GM21786 (cell line): ENCODE results near the gene GYG1.

Source experiments
- ATAC-seq: cut with Tn5 transposase; IDR thresholded peaks from one replicate; pipeline ENCODE4 v1.9.1; 2021; ENCODE audit not compliant: unreplicated experiment

Gene GYG1

DNA sequence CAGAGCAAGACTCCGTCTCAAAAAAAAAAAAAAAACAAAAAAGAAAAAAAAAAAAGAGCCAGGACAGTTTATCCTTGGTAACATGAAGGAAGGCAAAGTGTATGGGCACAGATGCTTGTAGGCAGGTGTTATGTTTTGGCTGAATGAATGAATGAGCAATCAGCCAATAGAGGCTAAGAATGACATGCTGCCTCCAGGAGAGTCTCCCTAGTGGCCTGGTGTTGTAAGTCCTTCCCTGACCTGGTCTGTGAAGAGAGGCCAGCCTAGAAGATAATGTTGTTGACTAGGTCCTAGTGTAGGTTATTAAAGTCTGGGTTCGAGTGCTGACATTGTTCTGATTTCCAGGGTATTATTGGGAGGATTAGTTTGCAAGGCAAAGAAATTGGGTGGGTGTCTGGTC, 24.9 kb downstream of the GYG1 start:
- ATAC-seq, result no peak

DNA sequence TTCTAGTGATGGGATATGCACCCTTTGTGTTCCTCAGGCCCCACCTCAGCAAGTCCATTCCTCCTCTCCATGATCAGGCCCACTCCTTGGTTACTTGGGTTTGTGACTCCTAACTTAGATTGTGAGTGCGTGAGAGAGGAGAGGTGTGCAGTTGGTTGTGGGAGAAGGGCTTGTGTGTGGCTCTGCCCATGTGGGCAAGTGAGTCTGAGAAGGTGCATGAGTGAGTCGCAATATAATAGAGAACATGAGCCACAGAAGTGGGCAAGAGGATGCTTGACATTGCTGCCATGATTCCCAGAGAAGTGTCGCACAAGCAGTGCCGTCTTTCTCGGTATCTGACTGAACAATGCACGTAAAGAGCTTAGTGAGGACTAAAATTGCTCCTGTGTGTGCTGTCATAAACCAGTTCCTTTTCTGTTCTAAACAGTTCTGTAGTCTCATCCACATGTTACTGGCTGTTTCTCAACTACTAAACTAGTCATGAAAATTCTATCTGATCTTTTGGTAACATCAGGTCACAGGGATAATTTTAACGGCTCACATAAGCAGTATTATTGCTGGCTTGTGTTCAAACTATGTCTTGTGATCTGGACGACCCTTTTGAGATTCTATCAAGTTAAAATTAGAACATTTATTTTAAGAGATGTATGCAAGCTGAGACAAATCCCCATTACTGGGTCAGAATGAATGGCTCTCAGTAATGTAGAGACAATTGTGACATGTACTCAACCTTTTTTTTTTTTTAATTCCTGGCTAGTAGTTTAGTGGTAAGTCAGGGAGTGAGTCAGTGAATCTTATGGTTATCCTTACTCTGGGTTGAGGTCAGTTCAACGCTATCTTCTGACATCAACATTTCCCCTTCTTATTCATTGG, 25.6 kb downstream of the GYG1 start:
- no peak for ATAC-seq

DNA sequence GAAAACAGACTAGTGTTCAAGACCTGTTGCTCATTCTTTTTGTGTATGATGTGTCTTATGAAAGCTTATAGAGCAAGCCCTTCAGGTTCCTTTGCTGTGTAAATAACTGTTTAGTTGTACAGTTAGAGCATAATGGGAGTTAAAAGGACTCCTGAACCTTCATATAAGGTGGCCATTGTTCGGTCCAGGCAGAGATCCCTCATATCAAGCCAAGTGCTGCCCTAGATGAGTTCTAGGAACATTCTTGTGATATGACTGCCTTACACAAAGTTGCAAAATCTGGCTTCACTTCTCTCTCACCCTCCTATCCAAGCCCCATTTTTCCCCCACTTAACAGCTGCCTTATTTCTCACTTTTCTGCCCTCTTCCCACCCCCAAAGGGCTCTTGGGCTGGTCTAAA, 26.9 kb downstream of the GYG1 start:
- no peak for ATAC-seq

DNA sequence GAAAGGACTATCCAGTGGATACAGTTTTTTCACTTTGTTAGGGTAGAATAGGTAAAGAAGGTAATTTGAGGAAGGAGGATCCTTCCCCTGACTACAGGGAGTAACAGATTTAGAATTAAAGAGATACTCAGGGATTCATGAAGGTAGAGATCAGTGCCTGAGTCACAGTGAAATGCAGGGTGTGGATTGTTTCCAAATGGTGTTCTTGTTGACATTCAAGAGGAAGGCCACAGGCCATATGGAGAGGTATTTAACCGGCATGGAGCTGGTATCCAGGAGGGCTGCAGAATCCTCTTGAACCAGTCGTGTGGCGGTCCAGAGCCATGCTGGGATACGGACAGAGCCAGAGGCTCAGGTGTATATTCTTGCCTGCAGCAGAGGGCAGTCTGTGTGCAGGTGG, 28.2 kb downstream of the GYG1 start:
- no peak for ATAC-seq

DNA sequence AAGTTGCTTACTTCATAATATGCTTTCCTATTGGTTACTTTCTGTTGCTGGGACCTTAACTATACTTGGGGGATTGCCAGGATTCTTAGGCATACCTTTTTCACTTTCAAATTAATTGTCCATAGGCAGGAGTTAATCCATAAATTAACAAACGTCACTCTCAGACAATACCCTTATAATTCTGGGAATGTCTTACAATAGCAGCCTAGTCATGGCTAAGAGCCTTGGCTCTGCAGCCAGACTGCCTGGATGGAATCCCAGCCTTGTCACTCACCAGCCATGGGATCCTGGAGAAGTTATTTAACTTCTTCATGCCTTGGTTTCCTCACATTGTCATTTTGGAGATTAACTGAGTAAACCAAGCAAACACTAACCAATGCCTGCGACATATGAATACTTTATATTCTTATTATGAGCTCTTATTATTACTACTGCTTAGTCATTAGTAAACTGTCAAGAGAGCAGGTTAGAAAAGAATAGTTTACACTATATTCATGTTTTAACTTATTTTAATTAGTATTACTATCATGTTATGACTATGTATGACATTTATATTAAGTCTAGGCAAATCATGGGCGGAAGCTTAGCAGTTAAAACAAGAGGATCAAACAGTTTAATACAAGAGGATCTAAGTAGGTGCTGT, 29.0 kb downstream of the GYG1 start:
- no peak for ATAC-seq

DNA sequence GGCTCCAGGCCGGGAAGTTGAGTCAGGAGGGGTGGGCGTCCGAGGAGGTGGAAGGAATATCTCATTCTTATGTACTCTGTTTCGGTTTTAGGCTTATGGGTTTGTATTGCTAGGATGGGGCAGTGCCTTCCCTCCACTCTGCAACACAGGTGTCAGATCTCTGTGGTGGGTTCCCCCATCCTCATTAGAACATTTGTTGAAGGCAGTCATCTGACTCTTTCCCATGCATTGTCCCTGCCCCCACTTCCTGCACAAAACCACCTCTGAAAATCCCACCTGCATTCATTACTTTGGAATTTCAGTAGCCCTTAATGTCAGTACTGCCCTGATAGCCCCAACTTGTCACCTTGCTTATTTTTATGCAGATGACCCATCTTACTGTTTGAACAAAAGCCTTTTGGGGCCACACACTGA, 29.5 kb downstream of the GYG1 start:
- ATAC-seq, result no peak

DNA sequence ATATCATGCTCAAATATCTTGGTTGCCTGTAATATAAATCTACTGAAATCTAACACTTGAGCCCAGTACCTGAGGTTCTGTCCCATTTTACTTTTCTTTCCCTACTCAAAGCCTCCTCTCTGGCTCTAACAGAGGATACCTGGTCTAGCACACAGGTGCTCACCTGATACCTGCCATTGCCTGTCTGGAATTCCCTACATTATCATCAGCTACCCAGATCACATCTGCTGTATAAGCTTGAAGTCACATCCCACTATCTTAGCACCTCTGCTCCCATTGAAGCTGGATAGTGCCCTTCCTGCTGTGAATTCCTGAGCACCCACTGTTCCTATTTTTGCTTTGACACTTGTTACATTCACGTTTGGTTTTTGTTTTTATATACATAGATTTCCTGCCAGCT, 30.5 kb downstream of the GYG1 start:
- ATAC-seq, result no peak

DNA sequence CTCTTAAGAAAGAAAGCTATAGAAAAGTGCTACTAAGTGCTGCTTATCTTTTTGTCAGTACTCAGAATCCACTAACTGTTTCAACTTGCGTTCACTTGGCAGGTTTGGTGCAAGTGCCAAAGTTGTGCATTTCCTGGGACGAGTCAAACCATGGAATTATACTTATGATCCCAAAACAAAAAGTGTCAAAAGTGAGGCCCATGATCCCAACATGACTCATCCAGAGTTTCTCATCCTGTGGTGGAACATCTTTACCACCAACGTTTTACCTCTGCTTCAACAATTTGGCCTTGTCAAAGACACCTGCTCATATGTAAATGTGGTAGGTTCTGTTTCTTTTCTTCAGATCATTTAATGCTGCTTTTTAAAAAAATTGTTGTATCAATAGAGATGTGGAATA, 32.6 kb downstream of the GYG1 start:
- ATAC-seq, result no peak

DNA sequence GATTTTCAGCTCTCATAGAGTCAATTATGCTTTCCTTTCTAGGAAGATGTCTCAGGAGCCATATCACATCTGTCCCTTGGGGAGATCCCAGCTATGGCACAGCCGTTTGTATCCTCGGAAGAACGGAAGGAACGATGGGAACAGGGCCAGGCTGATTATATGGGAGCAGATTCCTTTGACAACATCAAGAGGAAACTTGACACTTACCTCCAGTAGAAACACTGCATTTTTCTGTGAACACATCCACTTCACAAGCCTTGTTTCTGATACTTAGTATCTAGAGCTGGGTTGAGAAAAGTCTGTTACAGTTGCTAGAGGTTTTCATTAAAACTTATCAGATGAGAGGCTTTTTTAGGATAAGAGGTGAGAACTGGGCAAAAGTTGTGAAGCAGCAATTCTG, 35.4 kb downstream of the GYG1 start:
- ATAC-seq, result no peak

DNA sequence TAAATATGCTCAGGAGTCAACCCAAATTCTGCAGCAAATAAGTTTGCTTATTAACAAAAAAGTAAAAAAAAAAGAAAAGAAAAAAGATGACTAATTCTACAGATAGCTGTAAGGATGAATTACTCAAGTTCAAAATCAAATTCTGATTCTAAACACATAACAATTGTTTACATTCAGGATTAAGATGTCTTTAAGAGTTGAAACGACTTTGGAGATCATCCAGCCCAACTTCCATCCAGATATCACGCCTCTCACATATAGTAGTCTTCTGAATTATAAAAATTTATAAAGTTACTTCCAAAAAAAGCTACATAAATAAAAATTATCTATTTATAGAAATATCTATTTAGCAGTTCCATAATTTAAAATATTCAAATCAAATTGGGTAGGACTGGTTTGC, 39.8 kb downstream of the GYG1 start:
- no peak for ATAC-seq

DNA sequence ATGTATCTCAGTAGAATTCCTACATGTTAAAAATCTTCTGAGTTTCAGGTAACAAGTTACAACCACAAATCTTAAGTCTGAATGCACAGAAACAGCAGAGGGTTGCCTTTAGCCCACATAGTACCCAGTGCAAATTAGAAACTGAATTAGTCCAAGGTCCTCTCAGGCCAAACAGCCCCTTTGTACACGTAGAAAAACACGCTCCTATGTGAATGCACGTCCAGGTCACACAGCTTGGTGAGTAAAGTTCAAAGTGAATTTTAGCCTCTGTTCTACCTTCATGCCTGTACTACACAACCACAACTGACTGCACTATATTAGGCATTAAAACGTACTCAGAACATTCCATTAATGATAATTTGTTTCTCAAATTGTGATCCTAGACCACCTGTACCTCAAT, 46.3 kb downstream of the GYG1 start:
- no peak for ATAC-seq

DNA sequence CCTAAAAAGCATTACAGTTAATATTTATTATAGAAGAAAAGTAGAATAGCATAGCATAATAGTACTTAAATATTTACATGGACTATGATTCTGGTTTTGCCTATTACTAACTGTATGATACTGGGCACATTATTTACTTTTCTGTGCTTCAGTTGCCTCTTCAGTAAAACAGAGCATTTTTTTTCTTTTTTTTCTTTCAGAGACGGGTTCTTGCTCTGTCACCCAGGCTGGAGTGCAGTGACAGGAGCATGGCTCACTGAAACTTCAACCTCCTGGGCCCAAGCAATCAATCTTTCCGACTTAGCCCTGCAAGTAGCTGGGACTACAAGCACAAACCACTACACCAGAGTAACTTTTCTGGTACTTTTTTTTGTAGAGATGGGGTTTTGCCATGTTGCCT, 47.0 kb downstream of the GYG1 start:
- ATAC-seq, result no peak

DNA sequence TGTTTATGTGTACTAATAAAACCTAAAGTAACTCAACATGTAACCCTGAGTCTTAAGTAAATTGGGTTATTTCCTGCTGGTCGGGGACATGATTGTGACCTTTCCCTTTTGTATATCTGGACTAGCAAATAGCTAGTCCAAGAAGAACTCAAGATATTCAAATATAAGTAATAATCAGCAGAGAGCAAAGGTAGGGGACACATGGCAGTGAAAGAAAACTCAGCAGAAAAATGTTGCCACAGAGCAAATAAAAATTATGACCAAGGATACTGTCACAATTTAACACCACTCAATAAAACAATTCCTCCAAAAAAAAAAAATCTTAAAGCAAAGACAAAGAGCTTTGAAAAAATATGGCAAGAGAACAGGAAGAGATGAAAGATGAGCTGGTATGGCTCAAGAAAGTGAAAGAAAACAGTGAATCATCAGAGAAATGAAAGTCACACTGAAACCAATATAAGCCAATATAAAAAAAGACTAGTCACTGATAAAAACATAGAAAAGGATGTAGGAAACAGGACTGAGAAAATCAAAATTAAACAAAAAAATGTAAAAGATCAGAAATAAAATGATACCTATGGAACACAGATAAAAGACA, 51.5 kb downstream of the GYG1 start:
- ATAC-seq, result peak; percentile 95

DNA sequence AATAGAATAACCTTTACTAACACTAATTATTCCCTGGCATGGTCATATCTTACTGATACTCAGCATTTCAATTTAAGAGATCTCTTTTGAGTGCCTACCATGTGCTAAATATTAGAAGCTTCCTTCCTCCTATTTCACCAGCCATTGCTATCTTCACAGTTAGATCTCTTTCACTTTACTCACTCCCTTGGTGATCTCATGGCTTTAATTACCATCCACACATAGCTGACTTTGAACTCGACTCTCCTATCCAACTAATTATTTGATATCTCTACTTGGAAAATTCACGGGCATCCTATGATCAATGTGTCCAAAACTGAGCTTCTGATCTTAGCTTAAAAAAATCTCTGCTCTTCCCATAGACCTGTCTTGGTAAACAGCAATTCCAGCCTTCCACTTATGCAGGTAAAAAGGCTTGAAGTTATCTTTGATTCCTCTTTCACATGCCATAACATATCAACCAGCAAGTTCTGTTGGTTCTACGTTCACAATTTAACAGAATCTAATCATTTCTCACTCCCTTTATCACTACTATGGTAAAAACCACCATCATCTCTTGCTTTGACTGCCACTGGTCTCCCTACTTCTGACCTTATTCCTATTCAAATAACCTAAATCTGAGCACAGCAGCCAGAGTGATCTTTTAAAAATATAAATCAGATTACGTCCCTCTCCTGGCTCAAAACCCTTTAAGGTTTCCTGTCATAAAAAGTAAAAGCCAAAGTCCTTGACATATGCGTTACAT, 53.2 kb downstream of the GYG1 start:
- ATAC-seq, result no peak

DNA sequence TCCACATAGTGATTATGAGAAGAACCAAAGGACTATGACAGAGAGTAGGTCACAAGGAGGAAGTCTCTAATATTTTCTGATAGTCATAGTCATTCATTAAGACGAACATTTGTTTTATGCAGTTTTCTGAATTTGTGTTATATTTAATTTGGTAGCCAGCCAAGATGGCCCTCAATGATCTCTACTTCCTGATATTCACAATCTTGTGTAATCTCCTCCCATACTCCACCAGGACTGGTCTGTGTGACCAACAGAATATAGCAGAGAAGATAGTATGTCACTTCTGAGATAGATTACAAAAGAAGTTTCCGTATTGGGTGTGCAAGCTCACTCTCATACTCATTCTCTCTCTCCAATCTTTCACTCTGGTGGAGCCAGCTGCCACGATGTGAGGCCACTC, 64.2 kb downstream of the GYG1 start:
- no peak for ATAC-seq

DNA sequence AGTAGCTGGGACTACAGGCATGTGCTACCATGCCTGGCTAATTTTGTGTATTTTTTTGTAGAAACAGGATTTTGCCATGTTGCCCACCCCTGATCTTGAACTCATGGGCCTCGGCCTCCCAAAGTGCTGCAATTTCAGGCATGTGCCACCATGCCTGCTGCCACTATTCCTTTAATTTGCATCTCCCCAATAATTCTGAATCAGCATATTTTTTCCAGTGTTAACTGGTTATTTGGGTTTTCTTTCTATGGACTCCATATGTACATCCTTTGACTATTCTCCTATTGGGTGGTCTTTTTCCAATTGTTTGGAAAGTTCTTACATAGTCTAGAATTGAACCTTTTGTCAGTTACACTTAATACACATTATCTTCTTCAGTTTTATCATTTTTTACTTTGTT, 66.9 kb downstream of the GYG1 start:
- ATAC-seq, result no peak

DNA sequence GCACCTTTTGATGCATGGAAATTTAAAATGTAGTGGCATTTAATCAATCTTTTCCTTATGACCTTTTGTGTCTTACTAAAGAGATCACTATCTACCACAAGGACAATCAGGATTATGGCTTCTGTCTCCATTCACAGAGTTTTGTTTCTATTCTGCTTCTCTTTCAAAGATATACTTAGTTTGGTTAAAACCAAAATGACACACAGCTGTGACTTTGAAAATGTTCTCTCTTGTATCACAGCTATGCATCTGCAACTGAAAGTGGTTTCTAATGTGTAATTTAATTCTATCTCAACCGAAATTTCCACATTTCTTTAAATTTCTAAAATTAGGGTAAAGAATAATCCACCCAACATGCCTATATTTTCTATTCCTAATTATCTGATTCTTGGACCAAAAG, 67.3 kb downstream of the GYG1 start:
- ATAC-seq, result peak; percentile 86

DNA sequence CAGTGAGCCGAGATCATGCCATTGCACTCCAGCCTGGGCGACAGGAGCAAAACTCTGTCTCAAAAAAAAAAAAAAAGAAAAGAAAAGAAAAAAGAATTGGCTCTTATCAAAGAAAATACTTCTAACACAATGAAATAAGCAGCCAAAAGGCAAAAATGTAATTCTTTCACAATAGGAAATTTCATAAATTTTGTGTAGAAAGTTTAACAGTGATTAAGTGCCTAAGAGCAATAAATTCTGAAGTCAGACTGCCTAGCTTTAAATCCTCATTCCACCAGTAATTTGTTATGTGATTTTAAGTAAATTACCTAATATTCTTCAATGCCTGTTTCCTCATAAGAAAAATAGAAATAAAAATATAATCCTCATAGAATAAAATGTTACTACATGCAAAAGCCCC, 70.4 kb downstream of the GYG1 start:
- ATAC-seq, result no peak

DNA sequence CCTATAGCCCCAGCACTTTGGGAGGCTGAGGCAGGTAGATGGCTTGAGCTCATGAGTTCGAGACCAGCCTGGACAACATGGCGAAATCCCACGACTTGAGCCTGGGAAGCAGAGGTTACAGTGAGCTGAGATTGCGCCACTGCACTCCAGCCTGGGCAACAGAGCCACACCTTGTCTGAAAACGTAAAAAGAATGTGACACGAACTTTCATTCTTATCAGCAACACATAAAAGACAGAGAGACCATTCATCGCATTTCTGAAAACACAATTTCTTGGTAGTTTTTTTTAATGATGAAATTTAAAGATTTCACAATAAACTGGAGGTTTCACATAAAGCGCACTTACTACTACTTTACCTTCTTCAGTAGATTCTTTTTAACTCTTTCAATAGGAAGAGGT, 76.5 kb downstream of the GYG1 start:
- no peak for ATAC-seq
